CD4-positive, CD25-positive, alpha-beta regulatory T cell (primary cell): ENCODE data around the gene SPON2. TPM values are rescaled to one million over a fixed set of nuclear protein-coding genes. Genes with fewer than 3 reads are reported as not detected.

Experiments
- ATAC-seq, 2 donors: fragments of 150-1000 bp; cut with Tn5 transposase; one replicate each; pipeline ENCODE4 v1.10.0; 2021; ENCODE audit warnings: low read depth in 2 of 2, moderate number of reproducible peaks in 2 of 2, moderate library complexity in 1 of 2
- DNase-seq, 3 donors: peaks; one replicate each; pipeline versions ENCODE4 v3.0.0 to v3.0.0-alpha.2; 2012 to 2022; ENCODE audit warnings: mixed read lengths in 1 of 3
- H3K27ac ChIP-seq: one replicate; pipeline ENCODE4 v1.7.0; 2013; ENCODE audit warnings: mild to moderate bottlenecking, low read length; ENCODE audit not compliant: insufficient read depth, poor library complexity, severe bottlenecking
- H3K27me3 ChIP-seq: one replicate; pipeline ENCODE4 v1.7.0; 2013; ENCODE audit warnings: low read length; ENCODE audit not compliant: control insufficient read depth, insufficient read depth
- H3K36me3 ChIP-seq: one replicate; pipeline ENCODE4 v1.7.0; 2013; ENCODE audit warnings: mild to moderate bottlenecking, low read length, moderate library complexity; ENCODE audit not compliant: control insufficient read depth, insufficient read depth
- H3K4me1 ChIP-seq: 2 replicates; pipeline ENCODE4 v1.7.0; 2013; ENCODE audit warnings: mild to moderate bottlenecking, low read length; ENCODE audit not compliant: insufficient read depth, control insufficient read depth, poor library complexity, severe bottlenecking
- H3K4me3 ChIP-seq: one replicate; pipeline ENCODE4 v1.7.0; 2013; ENCODE audit warnings: low read depth, mild to moderate bottlenecking, low read length, moderate library complexity
- H3K9me3 ChIP-seq, 2 experiments: 1 replicate in 1 of 2; 2 replicates in 1 of 2; pipeline ENCODE4 v1.7.0; 2013; ENCODE audit warnings: low read length in 2 of 2, mild to moderate bottlenecking in 1 of 2, moderate library complexity in 1 of 2; ENCODE audit not compliant: control insufficient read depth in 2 of 2
- H3K27ac Mint-ChIP-seq, 3 donors: one replicate each; pipeline ENCODE4 v1.8.0; 2020 to 2022; ENCODE audit warnings: mild to moderate bottlenecking in 3 of 3, mixed read lengths in 3 of 3, moderate library complexity in 2 of 3
- H3K27me3 Mint-ChIP-seq: one replicate; pipeline ENCODE4 v1.8.0; 2022; ENCODE audit warnings: mild to moderate bottlenecking, mixed read lengths
- H3K36me3 Mint-ChIP-seq: one replicate; pipeline ENCODE4 v1.8.0; 2020; ENCODE audit warnings: mixed read lengths
- H3K4me1 Mint-ChIP-seq, 4 donors: one replicate each; pipeline ENCODE4 v1.8.0; 2020 to 2022; ENCODE audit warnings: mixed read lengths in 4 of 4, mild to moderate bottlenecking in 1 of 4
- H3K4me3 Mint-ChIP-seq, 4 donors: one replicate each; pipeline ENCODE4 v1.8.0; 2020 to 2022; ENCODE audit warnings: mild to moderate bottlenecking in 4 of 4, mixed read lengths in 4 of 4, moderate library complexity in 3 of 4
- H3K9me3 Mint-ChIP-seq, 7 donors: one replicate each; pipeline ENCODE4 v1.8.0; 2020 to 2022; ENCODE audit warnings: mixed read lengths in 7 of 7, mild to moderate bottlenecking in 3 of 7, moderate library complexity in 2 of 7
- polyA plus RNA-seq, 4 donors: library from polyadenylated mRNA; unstranded; fragments of 300-500 nt; fragmentation: Illumina TruSeq; gene quantifications; one replicate each; pipeline ENCODE4 v1.2.3, GENCODE V29; 2021
- total RNA-seq: library from RNA; stranded (reverse); gene quantifications from one replicate; pipeline ENCODE4 v1.2.3, GENCODE V29; 2022

SPON2 gene
- total and polyA plus RNA-seq, 5 donors from 2014 or later = 3.4 to 23.9 (median 6.2) TPM

DNA sequence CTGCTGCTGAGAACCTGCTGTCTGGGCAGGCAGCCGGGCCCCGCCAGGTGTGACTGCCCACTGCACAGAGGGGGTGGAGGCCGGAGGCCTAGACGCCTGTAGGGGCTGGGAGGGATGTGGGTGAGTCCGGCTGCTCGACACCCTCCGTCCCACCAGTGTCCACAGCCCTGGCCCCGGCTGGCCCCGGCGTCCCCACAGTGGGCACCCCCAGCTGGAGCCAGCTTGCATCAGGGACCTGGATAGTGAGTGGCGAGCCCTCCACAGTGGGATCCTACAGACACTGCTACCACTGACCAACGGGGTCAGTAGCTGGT, 34.7 kb upstream of the SPON2 start:
- peaks cover 0 to 2% (median 0%) of the 10 kb centered on the region in 7 donors for H3K9me3 Mint-ChIP-seq
- H3K27me3 ChIP-seq = no peaks in the 10 kb centered on the region
- H3K27me3 Mint-ChIP-seq = no peaks in the 10 kb centered on the region
- peaks cover 3% of the 10 kb centered on the region for H3K36me3 Mint-ChIP-seq
- no peak overlapping the region for H3K27ac ChIP-seq
- DNase-seq = no peak
- no peak overlapping the region for H3K4me3 ChIP-seq
- H3K27ac Mint-ChIP-seq = no peak overlapping the region
- ATAC-seq = no peak
- H3K9me3 ChIP-seq = no peaks in the 10 kb centered on the region
- H3K4me1 Mint-ChIP-seq = peaks cover 2 to 31% (median 17%) of the 10 kb centered on the region in 4 donors
- H3K36me3 ChIP-seq = peaks cover 12% of the 10 kb centered on the region
- H3K4me3 Mint-ChIP-seq = no peak overlapping the region
- H3K4me1 ChIP-seq = peaks cover 22% of the 10 kb centered on the region

DNA sequence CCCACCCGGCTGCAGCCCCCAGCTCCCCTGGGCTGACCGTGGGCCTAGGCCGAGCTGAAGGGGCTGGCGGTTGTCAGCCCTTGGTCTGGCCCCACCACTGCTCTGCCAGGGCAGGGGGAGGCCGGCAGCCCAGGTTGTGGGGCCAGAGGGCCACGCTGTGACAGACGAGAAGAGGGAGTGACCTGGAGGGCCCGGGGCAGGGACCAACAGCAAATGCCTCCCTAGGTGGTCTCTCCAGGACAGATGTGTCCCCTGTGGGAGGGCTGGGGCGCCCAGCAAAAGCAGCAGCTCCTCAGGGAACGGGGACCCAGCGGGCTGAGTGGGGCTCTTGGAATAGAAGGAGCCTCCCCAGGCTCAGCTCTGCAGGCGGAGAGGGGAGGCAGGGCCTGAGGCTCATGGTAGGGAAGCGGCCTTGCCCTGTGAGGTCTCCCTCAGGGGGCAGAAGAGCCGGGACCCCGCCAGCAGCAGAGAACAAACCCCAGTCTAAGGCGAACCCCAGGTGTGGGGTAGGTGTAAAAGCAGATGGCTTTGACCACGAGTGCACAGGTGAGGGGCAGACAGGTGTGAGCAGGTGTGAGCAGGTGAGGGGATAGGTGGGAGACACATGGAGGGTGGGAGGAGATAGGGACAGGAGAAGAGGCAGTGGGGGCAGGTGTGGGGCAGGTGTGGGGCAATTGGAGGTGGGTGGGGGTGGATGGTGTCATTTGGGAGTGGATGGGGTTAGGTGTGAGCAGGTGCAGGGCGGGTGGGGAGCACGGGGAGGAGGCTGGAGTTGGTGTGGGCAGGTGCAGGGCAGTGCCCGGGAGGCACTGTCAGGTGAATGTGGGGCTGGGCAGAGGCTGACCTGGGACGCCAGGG, 34.1 kb upstream of the SPON2 start:
- Histone ChIP-seq H3K27me3 (no peaks in the 10 kb centered on the region), H3K4me1 (peaks cover 28% of the 10 kb centered on the region), H3K36me3 (peaks cover 8% of the 10 kb centered on the region), H3K9me3 (no peaks in the 10 kb centered on the region), H3K4me3 (no peak overlapping the region), H3K27ac (no peak overlapping the region)
- Mint-ChIP-seq H3K27me3 (no peaks in the 10 kb centered on the region), H3K36me3 (no peaks in the 10 kb centered on the region), H3K4me3 (no peak overlapping the region), H3K27ac (peak overlapping the region in 2 of 3 donors; percentile 69 to 89), H3K9me3 (peaks cover 0 to 2% (median 0%) of the 10 kb centered on the region in 7 donors), H3K4me1 (peaks cover 7 to 37% (median 19%) of the 10 kb centered on the region in 4 donors)
- DNase-seq (peak in 1 of 3 donors; percentile 0), ATAC-seq (no peak)

DNA sequence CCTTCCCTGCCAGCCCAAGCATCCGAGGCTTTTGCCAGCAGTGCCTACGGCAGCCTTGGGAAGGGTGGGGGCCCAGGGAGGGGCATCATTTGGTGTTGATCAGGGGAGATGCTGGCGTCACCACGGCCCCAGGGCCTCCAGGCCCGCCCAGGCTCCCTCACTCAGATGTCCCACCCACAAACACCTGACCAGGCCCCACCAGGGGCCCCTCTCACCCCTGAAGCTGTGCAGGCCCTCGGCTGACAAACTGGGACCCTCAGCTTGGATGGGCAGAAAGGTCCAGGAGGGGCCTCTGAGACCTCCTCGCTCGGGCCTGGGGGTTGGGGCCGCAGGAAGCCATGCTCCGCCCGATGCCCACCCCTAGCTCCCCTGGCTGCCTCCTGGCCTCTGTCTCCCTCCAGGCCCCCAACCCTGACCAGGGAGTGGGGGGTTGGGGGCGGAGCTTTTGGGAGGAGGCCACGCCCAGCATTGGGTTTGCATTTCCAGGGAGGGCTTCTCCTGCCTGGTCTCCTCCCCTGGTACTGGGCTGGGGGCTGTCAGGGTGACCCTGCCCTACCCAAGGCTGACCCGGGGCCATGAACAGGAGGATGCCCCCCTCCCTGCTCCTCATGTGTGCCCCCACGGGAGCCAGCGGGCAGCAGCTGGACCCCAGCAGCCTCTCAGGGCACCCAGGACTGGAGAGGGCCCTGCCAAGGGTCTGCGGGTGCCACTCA, 33.4 kb upstream of the SPON2 start:
- Mint-ChIP-seq H3K4me1 (peaks cover 7 to 42% (median 23%) of the 10 kb centered on the region in 4 donors), H3K9me3 (peaks cover 0 to 2% (median 0%) of the 10 kb centered on the region in 7 donors), H3K27ac (no peak overlapping the region), H3K4me3 (no peak overlapping the region), H3K36me3 (no peaks in the 10 kb centered on the region), H3K27me3 (no peaks in the 10 kb centered on the region)
- Histone ChIP-seq H3K4me1 (peaks cover 36% of the 10 kb centered on the region), H3K27ac (no peak overlapping the region), H3K36me3 (peaks cover under 1% of the 10 kb centered on the region), H3K27me3 (no peaks in the 10 kb centered on the region), H3K4me3 (no peak overlapping the region), H3K9me3 (no peaks in the 10 kb centered on the region)
- DNase-seq (no peak), ATAC-seq (no peak)

DNA sequence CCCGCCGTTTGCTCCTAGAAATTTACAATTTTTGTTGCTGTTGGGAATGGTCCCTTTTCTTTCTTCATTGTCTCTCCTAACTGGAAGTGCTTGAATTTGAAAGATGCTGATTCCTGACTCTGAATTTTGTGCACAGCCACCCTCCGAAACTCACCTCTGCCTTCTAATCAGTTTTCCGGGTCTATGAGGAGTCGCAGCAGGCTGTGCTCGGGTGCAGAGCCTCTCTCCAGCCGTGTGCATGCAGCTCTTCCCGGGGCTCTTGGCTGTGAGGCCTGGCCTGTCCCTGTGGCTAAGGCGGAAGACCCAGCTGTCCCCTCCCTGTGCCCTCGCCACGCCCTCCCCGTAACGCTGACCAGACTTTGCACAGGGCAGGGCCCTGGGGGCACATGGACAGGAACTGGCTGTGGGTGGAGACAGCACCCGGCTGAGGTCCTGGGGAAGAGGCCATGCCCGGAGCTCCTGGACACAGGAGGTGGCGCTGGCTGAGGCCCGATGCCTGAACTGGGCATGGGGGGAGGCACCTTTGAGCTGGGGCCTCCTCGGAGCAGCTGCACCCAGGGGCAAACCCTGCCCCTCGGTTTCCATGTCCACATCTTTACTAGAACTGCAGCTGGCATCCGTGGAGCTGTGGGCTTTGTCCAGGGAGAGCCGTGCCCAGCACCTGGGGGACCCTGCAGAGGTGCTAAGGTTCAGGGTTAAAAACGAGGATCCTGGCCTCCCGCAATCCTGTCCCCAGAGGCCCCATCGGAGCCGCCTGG, 32.6 kb upstream of the SPON2 start:
- H3K4me1 Mint-ChIP-seq = peaks cover 7 to 49% (median 23%) of the 10 kb centered on the region in 4 donors
- peak overlapping the region in 2 of 4 donors; percentile 85 to 86 for H3K4me3 Mint-ChIP-seq
- no peaks in the 10 kb centered on the region for H3K36me3 Mint-ChIP-seq

DNA sequence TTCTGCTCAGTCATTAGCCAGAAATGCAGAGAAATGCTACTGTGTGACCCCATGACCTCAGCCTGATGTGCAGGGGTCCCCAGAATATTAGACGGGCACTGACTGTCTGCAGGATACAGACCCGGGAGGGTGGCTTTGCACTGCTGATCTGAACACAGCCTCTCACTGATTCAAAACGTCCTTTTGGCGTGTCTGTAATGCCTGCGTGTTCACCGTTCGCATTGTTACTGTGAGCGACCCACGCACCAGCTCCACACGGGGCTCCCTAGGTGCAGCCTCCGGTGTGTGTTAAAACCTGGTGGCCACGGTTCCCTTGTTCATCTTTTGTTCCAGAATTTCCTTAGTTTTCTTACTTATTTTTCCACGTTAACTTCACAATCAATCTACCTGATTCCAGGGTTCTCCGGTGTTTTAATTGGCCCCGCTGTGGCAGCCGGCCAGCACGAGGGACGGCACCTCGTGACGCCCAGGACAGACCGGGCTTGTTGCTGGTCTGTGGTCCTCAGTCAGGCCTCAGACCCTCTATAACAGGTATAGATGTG, 32.0 kb upstream of the SPON2 start:
- no peaks in the 10 kb centered on the region for H3K36me3 ChIP-seq
- no peak overlapping the region for H3K4me3 ChIP-seq
- H3K27me3 ChIP-seq = no peaks in the 10 kb centered on the region
- H3K9me3 ChIP-seq = no peaks in the 10 kb centered on the region
- Mint-ChIP-seq H3K27me3 (no peaks in the 10 kb centered on the region), H3K4me1 (peaks cover 7 to 49% (median 23%) of the 10 kb centered on the region in 4 donors), H3K9me3 (peaks cover 0 to 1% (median 0%) of the 10 kb centered on the region in 7 donors), H3K27ac (peak overlapping the region; percentile 16 to 94 (median 67)), H3K36me3 (no peaks in the 10 kb centered on the region), H3K4me3 (peak overlapping the region in 2 of 4 donors; percentile 85 to 86)
- peaks cover 47% of the 10 kb centered on the region for H3K4me1 ChIP-seq
- no peak for DNase-seq
- no peak for ATAC-seq
- no peak overlapping the region for H3K27ac ChIP-seq

More for the DNA sequence above, 32.6 kb upstream of the SPON2 start:
- no peaks in the 10 kb centered on the region for H3K27me3 ChIP-seq
- H3K9me3 Mint-ChIP-seq = peaks cover 0 to 2% (median 0%) of the 10 kb centered on the region in 7 donors
- peaks cover 43% of the 10 kb centered on the region for H3K4me1 ChIP-seq
- H3K9me3 ChIP-seq = no peaks in the 10 kb centered on the region
- H3K27ac ChIP-seq = no peak overlapping the region
- no peaks in the 10 kb centered on the region for H3K27me3 Mint-ChIP-seq
- peak overlapping the region; percentile 16 to 94 (median 67) for H3K27ac Mint-ChIP-seq
- no peak overlapping the region for H3K4me3 ChIP-seq
- no peaks in the 10 kb centered on the region for H3K36me3 ChIP-seq
- ATAC-seq (no peak), DNase-seq (no peak)

DNA sequence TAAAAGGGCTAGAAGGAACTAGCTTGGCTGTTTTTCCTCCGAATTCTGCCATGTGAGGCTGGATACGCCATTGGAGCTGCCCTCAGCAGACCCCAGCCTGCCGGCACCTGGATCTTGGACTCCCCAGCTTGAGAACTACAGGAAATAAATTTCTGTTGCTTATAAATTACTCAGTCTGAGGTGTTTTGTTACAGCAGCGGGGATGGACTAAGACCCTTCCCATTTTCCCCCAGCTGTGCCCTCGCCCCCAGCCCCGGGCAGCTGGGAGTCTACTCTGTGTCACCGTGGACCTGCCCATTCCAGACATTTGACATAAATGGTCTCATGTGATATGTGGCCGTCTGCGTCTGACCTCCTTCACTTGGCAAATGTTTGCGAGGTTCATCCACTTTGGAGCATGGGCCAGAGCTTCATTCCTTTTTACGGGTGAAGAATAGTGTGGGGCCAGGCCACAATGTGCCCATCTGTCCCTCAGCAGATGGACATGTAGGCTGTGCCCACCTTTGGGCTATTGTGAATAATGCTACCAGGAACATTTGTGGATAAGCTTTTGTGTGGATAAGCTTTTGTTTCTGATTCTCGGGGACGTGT, 30.7 kb upstream of the SPON2 start:
- Mint-ChIP-seq H3K9me3 (no peaks in the 10 kb centered on the region), H3K4me1 (peaks cover 10 to 48% (median 27%) of the 10 kb centered on the region in 4 donors), H3K27me3 (no peaks in the 10 kb centered on the region), H3K27ac (peak overlapping the region; percentile 67 to 95 (median 82)), H3K4me3 (peak overlapping the region; percentile 38 to 47 (median 46)), H3K36me3 (peaks cover 4% of the 10 kb centered on the region)
- H3K27ac ChIP-seq = peak overlapping the region; percentile 87
- H3K4me3 ChIP-seq = no peak overlapping the region
- no peak for DNase-seq
- no peaks in the 10 kb centered on the region for H3K36me3 ChIP-seq
- peaks cover 44% of the 10 kb centered on the region for H3K4me1 ChIP-seq
- H3K9me3 ChIP-seq = no peaks in the 10 kb centered on the region
- no peaks in the 10 kb centered on the region for H3K27me3 ChIP-seq
- ATAC-seq = no peak

DNA sequence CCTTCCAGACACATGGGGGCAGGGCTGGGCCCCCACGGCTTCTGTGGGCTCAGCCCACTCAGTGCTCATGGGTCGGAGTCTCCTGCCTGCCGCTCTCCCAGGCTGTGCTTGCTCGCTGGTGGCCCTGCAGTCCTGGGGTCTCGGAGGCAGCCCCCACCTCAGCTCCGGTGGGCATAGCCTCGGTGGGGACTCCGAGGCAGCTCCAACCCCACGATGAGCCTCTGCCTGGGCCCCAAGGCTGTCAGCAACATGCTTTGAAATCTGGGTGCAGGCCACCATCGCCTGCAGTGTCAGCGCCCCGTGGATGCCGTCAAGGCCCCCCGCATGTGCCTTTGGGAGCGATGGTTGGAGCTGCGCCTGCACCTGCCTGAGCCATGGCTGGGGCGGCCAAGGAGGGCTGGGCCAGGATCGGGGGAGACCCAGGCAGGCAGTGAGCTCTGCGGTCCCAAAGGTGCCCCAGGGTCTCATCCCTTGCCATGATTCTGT, 30.2 kb upstream of the SPON2 start:
- Mint-ChIP-seq H3K4me3 (peak overlapping the region in 3 of 4 donors; percentile 38 to 89 (median 87)), H3K27ac (peak overlapping the region; percentile 97 to 99 (median 98)), H3K36me3 (peaks cover 4% of the 10 kb centered on the region), H3K4me1 (peaks cover 10 to 48% (median 29%) of the 10 kb centered on the region in 4 donors), H3K9me3 (no peaks in the 10 kb centered on the region), H3K27me3 (no peaks in the 10 kb centered on the region)
- peaks cover 42% of the 10 kb centered on the region for H3K4me1 ChIP-seq
- peak overlapping the region; percentile 87 for H3K27ac ChIP-seq
- no peaks in the 10 kb centered on the region for H3K36me3 ChIP-seq
- H3K9me3 ChIP-seq = no peaks in the 10 kb centered on the region
- ATAC-seq (no peak), DNase-seq (no peak)
- H3K27me3 ChIP-seq = no peaks in the 10 kb centered on the region
- H3K4me3 ChIP-seq = no peak overlapping the region
